ENCODE results near the gene VPREB3. TPM values are rescaled to one million over a fixed set of nuclear protein-coding genes. Genes with fewer than 3 reads are reported as not detected.

The VPREB3 gene
- total and polyA plus RNA-seq, 2 of the 8 experiments (the other 6 are each of a cell fraction or from before 2014, with no cell fraction given) = 0.52 to 4.6 TPM

- TF ChIP-seq BACH1 (IDR thresholded peaks at IDR 0.05; ENCODE audit: low read length) = no peak
- TF ChIP-seq SP4 (IDR thresholded peaks at IDR 0.05; ENCODE audit: low read length) = no peak
- TF ChIP-seq SIRT6 (IDR thresholded peaks at IDR 0.05; ENCODE audit: low read length) = no peak
- no peak for TF ChIP-seq CBX5 (IDR thresholded peaks at IDR 0.05; ENCODE audit: low read depth, low read length)
- TF ChIP-seq RBBP5 (IDR thresholded peaks at IDR 0.05; ENCODE audit: borderline replicate concordance, low read depth, low read length) = no peak
- no peak for TF ChIP-seq JUND (IDR thresholded peaks at IDR 0.05; ENCODE audit: low read length)
- TF ChIP-seq CHD7 (IDR thresholded peaks at IDR 0.05; ENCODE audit: insufficient replicate concordance, low read length) = no peak
- no peak for TF ChIP-seq SIN3A (conservative IDR thresholded peaks at IDR 0.05 in 1 of 2, IDR thresholded peaks at IDR 0.05 in 1 of 2; ENCODE audit: low read depth in 1 of 2, low read length in 2 of 2)
- no peak for TF ChIP-seq MAX (IDR thresholded peaks at IDR 0.05)
Measured at GRCh38 chr22:23752090-23752691, 2.0 kb downstream of the VPREB3 start (continued).
